Esophagus squamous epithelium (tissue), 5 donors: ENCODE measurements around the gene RNF128. TPM values are rescaled to one million over a fixed set of nuclear protein-coding genes. Genes with fewer than 3 reads are reported as not detected.

Source experiments
- DNase-seq: peaks from one replicate; lab custom pipeline; 2025; lab: John Stamatoyannopoulos, UW
- H3K27ac ChIP-seq, 4 donors: fragments of 200-600 bp; sonication (generic); one replicate each; pipeline ENCODE4 v1.5.1; 2016 to 2019; ENCODE audit warnings: mild to moderate bottlenecking in 1 of 4
- H3K27me3 ChIP-seq, 4 donors: fragments of 200-600 bp; sonication (generic); 1 replicate in 3 of 4; 2 replicates in 1 of 4; pipeline versions ENCODE4 v1.5.1 to v1.6.0; 2017 to 2021; ENCODE audit warnings: antibody characterized with exemption in 1 of 4
- H3K36me3 ChIP-seq, 3 donors: fragments of 200-600 bp; sonication (generic); one replicate each; pipeline ENCODE4 v1.5.1; 2016 to 2019
- H3K4me1 ChIP-seq, 3 donors: fragments of 200-600 bp; sonication (generic); one replicate each; pipeline ENCODE4 v1.5.1; 2017 to 2019
- H3K4me3 ChIP-seq, 4 donors: fragments of 200-600 bp; sonication (generic); 1 replicate in 3 of 4; 2 replicates in 1 of 4; pipeline ENCODE4 v1.5.1; 2016 to 2019; ENCODE audit warnings: mild to moderate bottlenecking in 2 of 4, moderate library complexity in 1 of 4
- H3K9me3 ChIP-seq, 3 donors: fragments of 200-600 bp; sonication (generic); one replicate each; pipeline ENCODE4 v1.5.1; 2016 to 2019
- CTCF ChIP-seq, 6 experiments: fragments of 450-650 bp in 4 of 6; fragments of 200-600 bp in 2 of 6; sonication (generic) in 2 of 6; IDR thresholded peaks; one replicate each; pipeline ENCODE4 v1.5.1; 2016 to 2019; ENCODE audit warnings: antibody characterized with exemption in 6 of 6, mild to moderate bottlenecking in 4 of 6, moderate library complexity in 4 of 6
- POLR2A ChIP-seq, 4 donors: fragments of 450-650 bp; IDR thresholded peaks; one replicate each; pipeline ENCODE4 v1.6.1; 2017; ENCODE audit warnings: antibody characterized with exemption in 4 of 4, mild to moderate bottlenecking in 4 of 4, moderate library complexity in 3 of 4
- WGBS, 2 donors: methylation state at CpG; one replicate each; pipeline ENCODE4 v1.1.5; 2018; 5-methylcytosine and 5-hydroxymethylcytosine counted together
- intact Hi-C: fragments of 100-400 bp; cut with DNase I; formaldehyde crosslinking; loops from one replicate; pipeline ENCODE4 v1.15.0; 2022
- total RNA-seq, 4 donors: library from RNA; depleted of rRNA; stranded (reverse); fragments of >200 nt; gene quantifications; one replicate each; pipeline ENCODE4 v1.1.0, GENCODE V29; 2016
- donor health status: DM: yes; HTN: yes; CAD: no.

Gene RNF128
- total RNA-seq, 4 donors from 2014 or later, result 5.9 to 13.3 (median 8.5) TPM

- no peaks in the 10 kb centered on the region for H3K4me1 ChIP-seq
- intact Hi-C loops, result no loop called here
- no peak for TF ChIP-seq POLR2A (IDR thresholded peaks at IDR 0.05)
- no peak for TF ChIP-seq CTCF (IDR thresholded peaks at IDR 0.05)
- H3K4me3 ChIP-seq, result no peak overlapping the region
- no peaks in the 10 kb centered on the region for H3K27me3 ChIP-seq
- H3K36me3 ChIP-seq, result no peaks in the 10 kb centered on the region
- 40 to 42% methylated on average over 3 of the region's 3 CpGs for WGBS, 2 donors
- H3K9me3 ChIP-seq, result no peaks in the 10 kb centered on the region
- H3K27ac ChIP-seq, result no peak overlapping the region
- no peak for DNase-seq
Measured at GRCh38 chrX:106698693-106699092, 27.8 kb upstream of the RNF128 start.

GRCh38 chrX:106702636-106703035 is 23.9 kb upstream of the RNF128 start:
- no peak overlapping the region for H3K27ac ChIP-seq
- H3K4me3 ChIP-seq, result no peak overlapping the region
- no peak for DNase-seq
- intact Hi-C loops, result no loop called here
- no peaks in the 10 kb centered on the region for H3K36me3 ChIP-seq
- no peak for TF ChIP-seq CTCF (IDR thresholded peaks at IDR 0.05)
- no peak for TF ChIP-seq POLR2A (IDR thresholded peaks at IDR 0.05)
- 57 to 79% methylated on average over 1 of the region's 1 CpG for WGBS, 2 donors
- H3K27me3 ChIP-seq, result no peaks in the 10 kb centered on the region
- H3K9me3 ChIP-seq, result no peaks in the 10 kb centered on the region
- H3K4me1 ChIP-seq, result no peaks in the 10 kb centered on the region

- DNase-seq, result no peak
- no peak for TF ChIP-seq CTCF (IDR thresholded peaks at IDR 0.05)
- TF ChIP-seq POLR2A (IDR thresholded peaks at IDR 0.05), result no peak
- Histone ChIP-seq H3K4me1 (no peaks in the 10 kb centered on the region), H3K27me3 (no peaks in the 10 kb centered on the region), H3K36me3 (no peaks in the 10 kb centered on the region), H3K27ac (no peak overlapping the region), H3K9me3 (no peaks in the 10 kb centered on the region), H3K4me3 (no peak overlapping the region)
- 90 to 98% methylated on average over 3 of the region's 3 CpGs for WGBS, 2 donors
- intact Hi-C loops, result no loop called here
Measured at GRCh38 chrX:106706466-106706865, 20.0 kb upstream of the RNF128 start.

GRCh38 chrX:106707771-106708454 is 18.6 kb upstream of the RNF128 start:
- no peaks in the 10 kb centered on the region for H3K36me3 ChIP-seq
- intact Hi-C loops, result no loop called here
- WGBS, 2 donors, result 22 to 24% methylated on average over 3 of the region's 3 CpGs
- H3K9me3 ChIP-seq, result no peaks in the 10 kb centered on the region
- no peaks in the 10 kb centered on the region for H3K4me1 ChIP-seq
- DNase-seq, result no peak
- TF ChIP-seq POLR2A (IDR thresholded peaks at IDR 0.05) (no peak), CTCF (IDR thresholded peaks at IDR 0.05) (no peak)
- H3K4me3 ChIP-seq, result no peak overlapping the region
- no peaks in the 10 kb centered on the region for H3K27me3 ChIP-seq
- H3K27ac ChIP-seq, result no peak overlapping the region

GRCh38 chrX:106710771-106711170 is 15.7 kb upstream of the RNF128 start:
- Histone ChIP-seq H3K36me3 (no peaks in the 10 kb centered on the region), H3K27ac (no peak overlapping the region), H3K4me1 (no peaks in the 10 kb centered on the region), H3K4me3 (no peak overlapping the region), H3K27me3 (no peaks in the 10 kb centered on the region), H3K9me3 (no peaks in the 10 kb centered on the region)
- intact Hi-C loops, result no loop called here
- no peak for DNase-seq
- TF ChIP-seq POLR2A (IDR thresholded peaks at IDR 0.05), result no peak
- no peak for TF ChIP-seq CTCF (IDR thresholded peaks at IDR 0.05)
